ENCODE data around the gene SIGLEC10. TPM values are rescaled to one million over a fixed set of nuclear protein-coding genes. Genes with fewer than 3 reads are reported as not detected.

Gene SIGLEC10
- total and polyA plus RNA-seq, 9 of the 15 experiments (the other 6 are each of a cell fraction or from before 2014, with no cell fraction given): 0.10 to 1.8 (median 0.82) TPM

DNA sequence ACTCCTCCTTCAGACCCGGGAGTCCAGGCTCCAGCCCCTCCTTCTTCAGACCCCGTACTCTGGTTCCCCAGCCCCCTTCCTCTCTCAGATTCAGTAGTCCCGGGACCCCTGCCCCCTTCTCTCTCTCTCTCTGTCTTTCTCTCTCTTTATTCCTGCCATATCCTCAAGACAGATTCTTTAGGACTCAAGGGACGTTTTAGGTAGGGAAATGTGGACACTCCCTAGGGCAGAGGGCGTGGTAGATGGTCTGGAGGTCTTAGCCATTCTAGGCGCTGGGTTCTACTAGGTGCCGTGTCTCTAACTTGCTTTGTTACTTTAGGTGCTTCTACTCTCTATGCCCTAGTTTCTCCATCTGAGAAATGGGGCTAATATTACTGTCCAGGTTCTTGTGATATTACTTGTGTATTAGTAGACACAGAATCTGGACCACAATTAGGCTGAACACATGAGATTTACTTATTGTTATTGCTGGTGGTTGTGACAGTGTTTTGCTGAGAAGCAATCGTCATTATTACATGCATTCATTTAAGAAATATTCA is 26.3 kb downstream of the SIGLEC10 start (continued):
- no peak for TF ChIP-seq ZNF785 (CRISPR knock-in tag; IDR thresholded peaks at IDR 0.05)
- TF ChIP-seq ELF2 (CRISPR knock-in tag; IDR thresholded peaks at IDR 0.05): no peak
- peak; percentile 24; the same call in 1 of the 2 replicates for TF ChIP-seq NR2C1 (IDR thresholded peaks at IDR 0.05)
- TF ChIP-seq NR2C1 (tag; IDR thresholded peaks at IDR 0.05): no peak
- TF ChIP-seq ELF1 (tag; IDR thresholded peaks at IDR 0.05): peak; percentile 79
- no peak for TF ChIP-seq NFYB (IDR thresholded peaks at IDR 0.05; ENCODE audit: extremely low read depth, insufficient read length)
- no peak for TF ChIP-seq KAT7 (CRISPR knock-in tag; IDR thresholded peaks at IDR 0.05; ENCODE audit: borderline replicate concordance)
- peak; percentile 9 for TF ChIP-seq SMAD1 (IDR thresholded peaks at IDR 0.05; ENCODE audit: low read depth, low read length, partially characterized antibody)
- TF ChIP-seq DPF2 (IDR thresholded peaks at IDR 0.05): no peak
- TF ChIP-seq PHB (CRISPR knock-in tag; IDR thresholded peaks at IDR 0.05): no peak
- no peak for TF ChIP-seq KDM4B (IDR thresholded peaks at IDR 0.05; ENCODE audit: borderline replicate concordance in 2 of 2, low read depth in 1 of 2)
- TF ChIP-seq SLC30A9 (CRISPR knock-in tag; IDR thresholded peaks at IDR 0.05): no peak
- TF ChIP-seq ZNF121 (CRISPR knock-in tag; conservative IDR thresholded peaks at IDR 0.05): 0 out of 2 replicates have a peak, but pooled peaks have one; percentile 11
- peak; percentile 24; the same call in 1 of the 2 replicates for TF ChIP-seq ZNF766 (CRISPR knock-in tag; conservative IDR thresholded peaks at IDR 0.05)
- no peak for TF ChIP-seq FOXA1 (IDR thresholded peaks at IDR 0.05; ENCODE audit: borderline replicate concordance)
- TF ChIP-seq CBFB (CRISPR knock-in tag; IDR thresholded peaks at IDR 0.05): no peak
- TF ChIP-seq ZBTB7A (IDR thresholded peaks at IDR 0.05; ENCODE audit: borderline replicate concordance, control insufficient read depth, low read depth, low read length): peak; percentile 12; the same call in 1 of the 2 replicates
- no peak for TF ChIP-seq ZNF217 (CRISPR knock-in tag; IDR thresholded peaks at IDR 0.05)
- TF ChIP-seq ARID2 (IDR thresholded peaks at IDR 0.05): no peak
- TF ChIP-seq, protein P1, sequence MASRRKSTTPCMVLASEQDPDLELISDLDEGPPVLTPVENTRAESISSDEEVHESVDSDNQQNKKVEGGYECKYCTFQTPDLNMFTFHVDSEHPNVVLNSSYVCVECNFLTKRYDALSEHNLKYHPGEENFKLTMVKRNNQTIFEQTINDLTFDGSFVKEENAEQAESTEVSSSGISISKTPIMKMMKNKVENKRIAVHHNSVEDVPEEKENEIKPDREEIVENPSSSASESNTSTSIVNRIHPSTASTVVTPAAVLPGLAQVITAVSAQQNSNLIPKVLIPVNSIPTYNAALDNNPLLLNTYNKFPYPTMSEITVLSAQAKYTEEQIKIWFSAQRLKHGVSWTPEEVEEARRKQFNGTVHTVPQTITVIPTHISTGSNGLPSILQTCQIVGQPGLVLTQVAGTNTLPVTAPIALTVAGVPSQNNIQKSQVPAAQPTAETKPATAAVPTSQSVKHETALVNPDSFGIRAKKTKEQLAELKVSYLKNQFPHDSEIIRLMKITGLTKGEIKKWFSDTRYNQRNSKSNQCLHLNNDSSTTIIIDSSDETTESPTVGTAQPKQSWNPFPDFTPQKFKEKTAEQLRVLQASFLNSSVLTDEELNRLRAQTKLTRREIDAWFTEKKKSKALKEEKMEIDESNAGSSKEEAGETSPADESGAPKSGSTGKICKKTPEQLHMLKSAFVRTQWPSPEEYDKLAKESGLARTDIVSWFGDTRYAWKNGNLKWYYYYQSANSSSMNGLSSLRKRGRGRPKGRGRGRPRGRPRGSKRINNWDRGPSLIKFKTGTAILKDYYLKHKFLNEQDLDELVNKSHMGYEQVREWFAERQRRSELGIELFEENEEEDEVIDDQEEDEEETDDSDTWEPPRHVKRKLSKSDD (conservative IDR thresholded peaks at IDR 0.05; ENCODE audit: low read length): no peak
- no peak for TF ChIP-seq CBFA2T2 (conservative IDR thresholded peaks at IDR 0.05)
- no peak for TF ChIP-seq HNRNPL (IDR thresholded peaks at IDR 0.05; ENCODE audit: low read depth, low read length)

Measured in K562 (cell line).